CD14-positive monocyte (primary cell): ENCODE data around the gene TCF25. TPM values are rescaled to one million over a fixed set of nuclear protein-coding genes. Genes with fewer than 3 reads are reported as not detected.
"Not testable (repeated sequence)": the region's sequence is repeated elsewhere in the genome, so short reads cannot be mapped to it uniquely, and the experiment has no call there.

ENCODE experiments used
- DNase-seq, 3 donors: peaks; one replicate each; pipeline ENCODE4 v3.0.0-alpha.2; 2011 to 2022
- H2AFZ ChIP-seq: 2 replicates; pipeline ENCODE4 v1.6.0; 2012; ENCODE audit warnings: mild to moderate bottlenecking, low read depth, low read length, inconsistent platforms; ENCODE audit not compliant: insufficient read depth, poor library complexity, severe bottlenecking
- H3K27ac ChIP-seq, 2 donors: 1 replicate in 1 of 2; 2 replicates in 1 of 2; pipeline ENCODE4 v1.5.1; 2012 to 2013; ENCODE audit warnings: low read length in 2 of 2, control low read depth in 1 of 2, inconsistent platforms in 1 of 2, low read depth in 1 of 2, mild to moderate bottlenecking in 1 of 2
- H3K27me3 ChIP-seq, 2 donors: one replicate each; pipeline versions ENCODE4 v1.6.0 to v1.6.1; 2011 to 2013; ENCODE audit warnings: low read length in 2 of 2; ENCODE audit not compliant: control insufficient read depth in 2 of 2, insufficient read depth in 2 of 2
- H3K36me3 ChIP-seq, 2 donors: replicated peaks in 1 of 2; 1 replicate in 1 of 2; 2 replicates in 1 of 2; pipeline versions ENCODE4 v1.5.1 to v1.6.1; 2012 to 2013; ENCODE audit warnings: low read length in 2 of 2, control low read depth in 1 of 2, inconsistent platforms in 1 of 2, mild to moderate bottlenecking in 1 of 2; ENCODE audit not compliant: insufficient read depth in 2 of 2, control insufficient read depth in 1 of 2
- H3K4me1 ChIP-seq, 2 donors: 1 replicate in 1 of 2; 2 replicates in 1 of 2; pipeline versions ENCODE4 v1.5.1 to v1.6.1; 2012 to 2013; ENCODE audit warnings: low read length in 2 of 2, control low read depth in 1 of 2, inconsistent platforms in 1 of 2, mild to moderate bottlenecking in 1 of 2, moderate library complexity in 1 of 2; ENCODE audit not compliant: insufficient read depth in 2 of 2, control insufficient read depth in 1 of 2
- H3K4me2 ChIP-seq: replicated peaks from 2 replicates; pipeline ENCODE3; 2012; ENCODE audit warnings: low read length, moderate library complexity, mild to moderate bottlenecking; ENCODE audit not compliant: poor library complexity, severe bottlenecking; ENCODE audit errors: extremely low read depth
- H3K4me3 ChIP-seq, 3 experiments: fragments of 200-600 bp in 1 of 3; sonication (generic) in 1 of 3; replicated peaks in 1 of 3; 1 replicate in 2 of 3; 2 replicates in 1 of 3; pipeline ENCODE4 v1.5.1; 2011 to 2013; ENCODE audit warnings: low read length in 3 of 3, mild to moderate bottlenecking in 3 of 3, control low read depth in 2 of 3, low read depth in 2 of 3, inconsistent platforms in 1 of 3, moderate library complexity in 1 of 3
- H3K79me2 ChIP-seq: 2 replicates; pipeline ENCODE4 v1.6.0; 2012; ENCODE audit warnings: mild to moderate bottlenecking, control low read depth, inconsistent platforms, low read length, moderate library complexity; ENCODE audit not compliant: insufficient read depth
- H3K9ac ChIP-seq: 2 replicates; pipeline ENCODE4 v1.6.0; 2017; ENCODE audit warnings: low read length, mild to moderate bottlenecking; ENCODE audit not compliant: insufficient read depth, poor library complexity, severe bottlenecking
- H3K9me3 ChIP-seq, 2 donors: replicated peaks in 1 of 2; 1 replicate in 1 of 2; 2 replicates in 1 of 2; pipeline versions ENCODE4 v1.5.1 to v1.6.1; 2012 to 2013; ENCODE audit warnings: low read length in 2 of 2, control low read depth in 1 of 2; ENCODE audit not compliant: control insufficient read depth in 1 of 2, insufficient read depth in 1 of 2
- H4K20me1 ChIP-seq: 2 replicates; pipeline ENCODE4 v1.6.0; 2012; ENCODE audit warnings: mild to moderate bottlenecking, low read length, control low read depth, moderate library complexity; ENCODE audit not compliant: insufficient read depth
- H3K27ac Mint-ChIP-seq, 7 donors: one replicate each; pipeline ENCODE4 v1.8.0; 2020; ENCODE audit warnings: mild to moderate bottlenecking in 7 of 7, mixed read lengths in 7 of 7, moderate library complexity in 6 of 7, inconsistent platforms in 2 of 7
- H3K27me3 Mint-ChIP-seq, 3 donors: one replicate each; pipeline ENCODE4 v1.8.0; 2021 to 2022; ENCODE audit warnings: low read depth in 3 of 3, mild to moderate bottlenecking in 3 of 3, mixed read lengths in 3 of 3, moderate library complexity in 3 of 3, inconsistent platforms in 1 of 3
- H3K36me3 Mint-ChIP-seq, 2 donors: one replicate each; pipeline ENCODE4 v1.8.0; 2020; ENCODE audit warnings: mixed read lengths in 2 of 2, inconsistent platforms in 1 of 2, mild to moderate bottlenecking in 1 of 2
- H3K4me1 Mint-ChIP-seq: one replicate; pipeline ENCODE4 v1.8.0; 2020; ENCODE audit warnings: mild to moderate bottlenecking, mixed read lengths
- H3K4me3 Mint-ChIP-seq, 2 donors: one replicate each; pipeline ENCODE4 v1.8.0; 2020; ENCODE audit warnings: mild to moderate bottlenecking in 2 of 2, mixed read lengths in 2 of 2, moderate library complexity in 1 of 2
- H3K9me3 Mint-ChIP-seq, 7 donors: one replicate each; pipeline ENCODE4 v1.8.0; 2020 to 2022; ENCODE audit warnings: mixed read lengths in 7 of 7, mild to moderate bottlenecking in 6 of 7, moderate library complexity in 6 of 7, inconsistent platforms in 2 of 7
- WGBS: methylation state at CpG from one replicate; pipeline ENCODE4 v1.1.5; 2013; ENCODE audit warnings: missing lambda C conversion rate; ENCODE audit not compliant: insufficient coverage; 5-methylcytosine and 5-hydroxymethylcytosine counted together
- intact Hi-C, 2 donors: fragments of 100-400 bp; cut with micrococcal nuclease; formaldehyde crosslinking; loops; one replicate each; pipeline versions ENCODE4 v1.15.0 to v1.15.1; 2023
- polyA plus RNA-seq, 3 donors: library from polyadenylated mRNA; depleted of rRNA in 1 of 3; unstranded in 2 of 3; stranded (reverse) in 1 of 3; fragments of 300-500 nt in 2 of 3; fragments of >200 nt in 1 of 3; fragmentation: Illumina TruSeq in 2 of 3; gene quantifications; 1 replicate in 2 of 3; 2 replicates in 1 of 3; pipeline ENCODE4 v1.2.3, GENCODE V29; 2012 to 2021
- TF ChIP-seq, protein P1 (sequence below): fragments of 200-600 bp; IDR thresholded peaks from one replicate; pipeline ENCODE4 v1.8.0; 2022; ENCODE audit warnings: antibody characterized with exemption, mild to moderate bottlenecking

TCF25 gene
- polyA plus RNA-seq, 3 donors, result 98.0 to 231 (median 114) TPM

DNA sequence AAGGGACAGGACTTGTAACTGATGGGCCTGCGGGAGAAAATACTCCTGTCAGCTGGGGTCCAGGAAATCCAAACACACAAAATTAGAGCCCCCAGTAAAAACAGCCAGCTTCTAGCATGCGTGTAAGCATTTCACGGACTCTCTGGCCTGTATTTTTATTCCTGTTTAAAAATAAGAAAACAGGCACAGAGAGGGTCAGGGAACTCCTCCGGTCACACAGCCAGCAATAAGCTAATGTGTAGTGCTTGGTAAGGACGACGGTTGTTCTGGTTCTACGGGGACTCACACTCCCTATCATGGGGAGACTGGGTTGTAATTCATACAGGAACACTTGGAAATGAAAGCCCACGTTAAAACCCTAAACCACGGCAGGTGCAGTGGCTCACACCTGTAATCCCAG lies 1.5 kb upstream of the TCF25 start:
- TF ChIP-seq, protein P1, sequence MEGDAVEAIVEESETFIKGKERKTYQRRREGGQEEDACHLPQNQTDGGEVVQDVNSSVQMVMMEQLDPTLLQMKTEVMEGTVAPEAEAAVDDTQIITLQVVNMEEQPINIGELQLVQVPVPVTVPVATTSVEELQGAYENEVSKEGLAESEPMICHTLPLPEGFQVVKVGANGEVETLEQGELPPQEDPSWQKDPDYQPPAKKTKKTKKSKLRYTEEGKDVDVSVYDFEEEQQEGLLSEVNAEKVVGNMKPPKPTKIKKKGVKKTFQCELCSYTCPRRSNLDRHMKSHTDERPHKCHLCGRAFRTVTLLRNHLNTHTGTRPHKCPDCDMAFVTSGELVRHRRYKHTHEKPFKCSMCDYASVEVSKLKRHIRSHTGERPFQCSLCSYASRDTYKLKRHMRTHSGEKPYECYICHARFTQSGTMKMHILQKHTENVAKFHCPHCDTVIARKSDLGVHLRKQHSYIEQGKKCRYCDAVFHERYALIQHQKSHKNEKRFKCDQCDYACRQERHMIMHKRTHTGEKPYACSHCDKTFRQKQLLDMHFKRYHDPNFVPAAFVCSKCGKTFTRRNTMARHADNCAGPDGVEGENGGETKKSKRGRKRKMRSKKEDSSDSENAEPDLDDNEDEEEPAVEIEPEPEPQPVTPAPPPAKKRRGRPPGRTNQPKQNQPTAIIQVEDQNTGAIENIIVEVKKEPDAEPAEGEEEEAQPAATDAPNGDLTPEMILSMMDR, result no peak
- Histone ChIP-seq H3K79me2 (peaks cover 37% of the 10 kb centered on the region), H3K9ac (no peak overlapping the region), H3K27me3 (no peaks in the 10 kb centered on the region), H3K27ac (peak overlapping the region in 1 of 2 donors; percentile 99), H3K36me3 (peaks cover 6 to 19% of the 10 kb centered on the region in 2 donors), H2AFZ (no peak overlapping the region), H3K4me3 (no peak overlapping the region), H4K20me1 (peaks cover 27% of the 10 kb centered on the region), H3K9me3 (peaks cover 10 to 13% of the 10 kb centered on the region in 2 donors), H3K4me1 (peaks cover 18 to 22% of the 10 kb centered on the region in 2 donors), H3K4me2 (no peak overlapping the region)
- H3K9me3 Mint-ChIP-seq, result peaks cover 3 to 16% (median 9%) of the 10 kb centered on the region in 7 donors
- no peak for DNase-seq
- peaks cover 0 to 3% (median 1%) of the 10 kb centered on the region in 3 donors for H3K27me3 Mint-ChIP-seq
- intact Hi-C loops, result loop anchor here (2.0 to 5.0 kb wide), 3 partner anchors 55 to 310 kb away; partner anchors contain the start of genes FANCA (in 1 of the 2), RPL13 (in 1 of the 2) and SPATA2L (in 1 of the 2)
- WGBS, result 100% methylated on average over 2 of the region's 9 CpGs
- H3K27ac Mint-ChIP-seq, result peak overlapping the region in 3 of 7 donors; percentile 33 to 66 (median 36)
- peaks cover 15% of the 10 kb centered on the region for H3K4me1 Mint-ChIP-seq
- H3K4me3 Mint-ChIP-seq, result no peak overlapping the region
- H3K36me3 Mint-ChIP-seq, result peaks cover 4 to 33% of the 10 kb centered on the region in 2 donors

DNA sequence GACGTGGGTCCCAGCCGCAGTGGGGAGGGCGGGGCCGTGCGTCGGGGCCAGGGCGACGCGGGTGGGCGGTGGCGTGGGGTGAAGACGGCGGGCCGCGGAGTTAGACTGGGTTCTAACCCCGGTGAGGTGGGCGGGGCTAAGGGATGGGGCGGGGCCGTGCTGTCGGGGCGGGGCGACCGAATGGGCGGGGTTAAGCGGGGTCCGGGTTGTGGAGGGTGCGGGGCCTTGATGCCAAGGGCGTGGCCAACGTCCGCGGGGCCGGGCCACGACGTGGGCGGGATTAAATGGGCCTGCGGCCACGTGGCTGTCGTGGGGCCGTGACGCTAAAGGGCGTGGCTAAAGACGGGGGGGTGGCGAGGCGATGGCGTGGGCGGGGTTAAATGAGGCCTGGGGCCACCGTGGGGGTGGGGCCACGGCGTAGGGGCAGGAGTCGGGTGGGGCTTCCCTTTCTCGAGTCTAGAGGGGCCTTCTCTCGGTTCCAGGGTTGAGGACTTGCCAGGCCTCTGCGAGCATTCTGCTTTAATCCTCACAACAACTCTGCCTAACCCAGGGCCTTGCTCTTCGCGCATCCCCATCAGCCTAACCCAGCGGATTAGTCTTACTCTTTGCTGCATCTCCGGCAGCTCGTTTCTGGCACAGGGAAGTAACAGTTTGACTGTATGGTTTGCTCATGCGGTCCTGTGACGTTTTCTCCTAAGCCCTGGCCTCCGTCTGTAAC lies 739 bp downstream of the TCF25 start:
- 0% methylated on average over 28 of the region's 61 CpGs for WGBS

DNA sequence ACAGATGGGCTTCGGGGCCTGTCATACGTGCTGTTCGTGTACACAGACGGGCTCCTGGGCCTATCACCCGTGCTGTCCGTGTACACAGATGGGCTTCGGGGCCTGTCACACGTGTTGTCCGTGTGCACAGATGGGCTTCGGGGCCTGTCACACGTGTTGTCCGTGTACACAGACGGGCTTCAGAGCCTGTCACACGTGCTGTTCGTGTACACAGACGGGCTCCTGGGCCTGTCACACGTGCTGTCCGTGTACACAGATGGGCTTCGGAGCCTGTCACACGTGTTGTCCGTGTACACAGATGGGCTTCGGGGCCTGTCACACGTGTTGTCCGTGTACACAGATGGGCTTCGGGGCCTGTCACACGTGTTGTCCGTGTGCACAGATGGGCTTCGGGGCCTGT lies 5.7 kb downstream of the TCF25 start:
- intact Hi-C loops, H3K9me3 Mint-ChIP-seq, H2AFZ ChIP-seq, H3K4me2 ChIP-seq, H3K4me1 Mint-ChIP-seq, H3K27me3 ChIP-seq, H3K9ac ChIP-seq, H3K9me3 ChIP-seq, H3K4me3 ChIP-seq, H3K4me3 Mint-ChIP-seq, H3K27ac Mint-ChIP-seq, H3K27me3 Mint-ChIP-seq, DNase-seq, H3K27ac ChIP-seq: not testable (repeated sequence)
- Histone ChIP-seq H3K36me3 (peaks cover 52 to 88% of the 10 kb centered on the region in 2 donors), H3K4me1 (peaks cover 11% of the 10 kb centered on the region in 2 donors), H4K20me1 (peaks cover 98% of the 10 kb centered on the region), H3K79me2 (peaks cover 96% of the 10 kb centered on the region)
- H3K36me3 Mint-ChIP-seq, result peaks cover 43 to 75% of the 10 kb centered on the region in 2 donors
- WGBS, result 98% methylated on average over 19 of the region's 28 CpGs

More for the DNA sequence above, 739 bp downstream of the TCF25 start:
- intact Hi-C loops, result loop anchor here (2.0 to 5.0 kb wide), 3 partner anchors 57 to 312 kb away; partner anchors contain the start of genes FANCA (in 1 of the 2), RPL13 (in 1 of the 2) and SPATA2L (in 1 of the 2)
- Histone ChIP-seq H2AFZ (peak overlapping the region; percentile 41), H3K27me3 (no peaks in the 10 kb centered on the region), H3K27ac (peak overlapping the region; percentile 99 to 100), H3K9me3 (no peaks in the 10 kb centered on the region), H3K79me2 (peaks cover 59% of the 10 kb centered on the region), H3K9ac (peak overlapping the region; percentile 99), H3K4me3 (peak overlapping the region; percentile 87 to 97 (median 95)), H3K36me3 (peaks cover 18 to 40% of the 10 kb centered on the region in 2 donors), H3K4me2 (peak overlapping the region; percentile 90), H4K20me1 (peaks cover 50% of the 10 kb centered on the region), H3K4me1 (peaks cover 18 to 22% of the 10 kb centered on the region in 2 donors)
- Mint-ChIP-seq H3K4me1 (peaks cover 15% of the 10 kb centered on the region), H3K9me3 (no peaks in the 10 kb centered on the region), H3K27me3 (peaks cover 0 to 3% (median 1%) of the 10 kb centered on the region in 3 donors), H3K27ac (peak overlapping the region; percentile 98 to 99 (median 99)), H3K36me3 (peaks cover 13 to 48% of the 10 kb centered on the region in 2 donors), H3K4me3 (peak overlapping the region; percentile 86 to 93)
- DNase-seq, result peak; percentile 92 to 98 (median 97)
- TF ChIP-seq, protein P1, result no peak
